H1 (cell line): ENCODE data around the gene BBS7.

Experiments
- BCL11A ChIP-seq, 2 experiments: IDR thresholded peaks; one replicate each; pipeline ENCODE4 v1.6.1; 2011; ENCODE audit warnings: low read depth in 2 of 2, low read length in 2 of 2, mild to moderate bottlenecking in 2 of 2
- CTCF ChIP-seq, 3 experiments: IDR thresholded peaks; 1 replicate in 2 of 3; 2 replicates in 1 of 3; pipeline versions ENCODE4 v1.5.1 to v1.6.1; 2011; ENCODE audit warnings: low read length in 3 of 3, mild to moderate bottlenecking in 3 of 3, inconsistent platforms in 2 of 3, low read depth in 1 of 3, moderate library complexity in 1 of 3; ENCODE audit not compliant: insufficient read depth in 1 of 3; ENCODE audit errors: control extremely low read depth in 1 of 3
- E2F6 ChIP-seq: IDR thresholded peaks from 2 replicates; pipeline ENCODE4 v1.6.1; 2012; ENCODE audit warnings: inconsistent platforms
- HDAC2 ChIP-seq, 2 experiments: fragments of 300-600 bp in 1 of 2; sonication (generic) in 1 of 2; IDR thresholded peaks; 2 replicates each; pipeline ENCODE4 v1.6.1; 2011 to 2012; ENCODE audit warnings: low read depth in 2 of 2, low read length in 2 of 2, mild to moderate bottlenecking in 2 of 2, moderate library complexity in 2 of 2, borderline replicate concordance in 1 of 2, inconsistent platforms in 1 of 2
- POLR2AphosphoS5 ChIP-seq: IDR thresholded peaks from 2 replicates; pipeline ENCODE4 v1.6.1; 2011; ENCODE audit warnings: low read depth, low read length
- POU5F1 ChIP-seq: IDR thresholded peaks from 2 replicates; pipeline ENCODE4 v1.6.1; 2011; ENCODE audit warnings: low read depth, mild to moderate bottlenecking, low read length, moderate library complexity
- TCF12 ChIP-seq: IDR thresholded peaks from 2 replicates; pipeline ENCODE4 v1.6.1; 2011; ENCODE audit warnings: low read depth, mild to moderate bottlenecking, low read length
- ZNF274 ChIP-seq: IDR thresholded peaks from 2 replicates; pipeline ENCODE4 v1.7.0; 2012; ENCODE audit warnings: low read length, borderline replicate concordance; ENCODE audit errors: extremely low read depth
- TF ChIP-seq, protein P1 (sequence below): IDR thresholded peaks from 2 replicates; pipeline ENCODE4 v1.6.1; 2011; ENCODE audit warnings: low read depth, mild to moderate bottlenecking, low read length; ENCODE audit not compliant: insufficient read depth

GRCh38 chr4:121792966-121793365, 77.3 kb downstream of the BBS7 start:
- TF ChIP-seq CTCF (IDR thresholded peaks at IDR 0.05; ENCODE audit: control extremely low read depth in 1 of 3, insufficient read depth in 1 of 3, low read depth in 1 of 3, low read length in 3 of 3), result no peak
- no peak for TF ChIP-seq POU5F1
- TF ChIP-seq POLR2AphosphoS5, result no peak
- no peak for TF ChIP-seq E2F6
- TF ChIP-seq BCL11A (IDR thresholded peaks at IDR 0.05; ENCODE audit: low read depth in 2 of 2, low read length in 2 of 2), result no peak
- TF ChIP-seq, protein P1, sequence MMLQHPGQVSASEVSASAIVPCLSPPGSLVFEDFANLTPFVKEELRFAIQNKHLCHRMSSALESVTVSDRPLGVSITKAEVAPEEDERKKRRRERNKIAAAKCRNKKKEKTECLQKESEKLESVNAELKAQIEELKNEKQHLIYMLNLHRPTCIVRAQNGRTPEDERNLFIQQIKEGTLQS, result no peak
- no peak for TF ChIP-seq ZNF274
- TF ChIP-seq HDAC2 (IDR thresholded peaks at IDR 0.05; ENCODE audit: borderline replicate concordance in 1 of 2, low read depth in 2 of 2, low read length in 2 of 2), result no peak
- TF ChIP-seq TCF12, result no peak
